Stimulated activated CD8-positive, alpha-beta memory T cell treated with anti-CD3 and anti-CD28 coated beads, Interleukin-7, amount 100 ng/mL, for 48 hours (primary cell): ENCODE data around the gene FOXP4.

Source experiments
- DNase-seq, 2 donors: peaks; one replicate each; pipeline ENCODE4 v3.0.0-alpha.2; 2020; ENCODE audit warnings: low read depth in 1 of 2; ENCODE audit errors: extremely low read depth in 1 of 2

Gene FOXP4

DNA sequence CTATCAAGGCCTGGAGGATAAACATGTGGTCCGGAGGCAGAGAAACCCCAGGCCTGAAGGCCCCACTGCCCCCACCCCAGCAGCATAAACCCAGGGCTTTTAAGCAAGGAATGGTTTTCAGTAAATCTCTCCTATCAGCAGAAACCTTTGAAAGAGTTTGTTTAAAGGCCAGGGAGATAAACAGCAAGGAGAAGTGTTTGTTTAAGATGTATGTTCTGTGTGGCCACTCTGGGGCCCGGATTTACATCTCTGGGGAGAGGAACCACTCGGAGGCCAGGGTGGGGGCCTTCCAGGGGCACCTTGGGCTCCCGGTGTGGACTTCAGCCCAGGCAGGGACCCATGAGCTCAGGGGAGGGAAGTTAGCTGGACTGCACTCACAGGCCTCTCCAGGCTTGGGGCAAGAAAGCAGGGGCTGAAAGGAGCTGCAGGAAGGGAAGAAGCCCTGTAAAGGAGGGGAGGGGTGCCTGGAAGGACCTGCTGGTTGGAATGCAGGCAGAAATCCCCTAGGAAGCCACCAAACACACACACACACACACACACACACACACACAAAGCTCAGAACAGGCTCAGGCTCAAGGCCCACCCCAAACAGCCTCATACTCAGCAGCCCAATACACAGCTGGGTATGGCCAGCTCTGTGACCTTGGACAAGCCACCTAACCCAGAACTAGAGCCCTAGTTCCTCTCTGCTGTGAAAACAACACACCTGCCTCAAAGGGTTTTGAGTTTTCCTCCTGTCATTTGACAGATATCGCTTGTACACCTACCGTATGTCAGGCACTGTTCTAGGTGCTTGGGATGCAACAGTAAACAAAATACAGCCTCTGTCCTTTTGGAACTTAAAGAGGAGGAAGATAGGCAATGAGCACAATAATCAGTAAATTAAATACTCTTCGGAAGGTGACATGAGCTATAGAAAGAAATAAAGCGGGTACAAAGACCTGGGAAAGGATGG lies 26.2 kb upstream of the FOXP4 start:
- DNase-seq, result no peak

DNA sequence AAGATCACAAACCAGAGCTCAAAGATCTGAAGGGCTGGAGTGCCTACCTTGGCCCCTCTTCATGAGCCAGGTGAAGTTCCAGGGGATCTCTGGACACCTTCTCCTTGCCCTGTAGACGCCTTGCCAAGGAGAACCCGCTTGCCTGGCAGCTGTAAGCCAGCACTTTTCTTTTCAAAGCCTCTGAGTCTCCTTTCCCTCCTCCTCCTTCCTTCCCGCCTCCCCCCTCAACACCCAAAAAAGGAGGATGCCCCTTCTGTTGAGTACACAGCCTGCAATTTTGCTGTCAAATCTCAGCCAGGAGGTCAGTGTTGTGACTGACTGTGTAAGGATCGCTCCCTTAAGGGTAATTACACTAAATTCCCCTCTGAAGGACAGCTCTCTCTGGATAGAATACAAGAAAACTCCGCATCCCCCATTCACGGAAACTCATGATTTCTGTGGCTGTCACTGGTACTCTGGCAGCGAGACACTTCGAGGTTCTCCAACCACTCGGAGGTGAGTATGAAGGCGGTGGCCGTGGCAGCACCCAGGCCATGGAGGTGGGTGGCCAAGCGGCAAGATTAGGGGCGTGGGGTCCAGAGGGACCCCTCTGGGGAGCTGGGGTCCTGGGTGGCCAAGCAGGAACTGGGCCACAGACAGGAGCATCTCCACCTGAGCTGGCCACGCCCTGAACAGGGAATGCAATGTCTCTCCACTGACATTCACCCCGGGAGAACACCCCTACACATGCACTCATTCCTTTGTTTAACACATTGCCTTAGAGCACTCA lies 23.2 kb upstream of the FOXP4 start:
- no peak for DNase-seq

DNA sequence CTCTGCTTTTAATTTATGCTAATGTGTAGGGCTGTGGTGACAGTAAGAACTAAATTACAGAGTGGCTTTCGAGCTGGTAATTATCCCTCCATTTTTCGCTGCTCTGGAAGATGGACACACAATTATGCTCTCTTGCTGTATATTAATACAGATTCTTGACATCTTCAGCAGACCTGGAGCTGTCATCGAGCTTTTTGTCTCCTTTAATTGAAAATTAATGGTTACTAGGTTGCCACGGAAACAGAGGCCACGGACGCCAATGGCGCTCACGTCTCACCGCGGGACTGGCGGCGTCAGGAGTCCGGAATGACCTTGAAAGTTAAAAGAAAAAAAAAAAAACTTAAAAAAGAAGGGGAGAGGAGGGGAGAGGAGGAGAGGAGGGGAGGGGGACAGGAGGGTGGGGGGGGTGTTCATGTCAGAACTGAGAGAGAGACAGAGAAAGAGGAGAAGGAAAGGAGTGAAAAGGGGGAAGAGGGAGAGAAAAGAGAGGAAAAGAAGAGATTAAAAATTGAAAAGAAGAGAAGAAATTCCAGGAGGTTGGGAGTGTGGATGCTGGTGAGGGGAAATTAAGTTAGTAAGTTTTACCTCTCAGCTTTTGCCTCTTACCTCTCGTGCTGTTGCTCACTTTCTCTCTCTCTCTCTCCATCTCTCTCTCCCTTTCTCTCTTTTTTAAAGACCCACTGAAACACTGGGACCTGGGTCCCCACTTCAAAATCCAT lies 22.1 kb upstream of the FOXP4 start:
- DNase-seq, result no peak

DNA sequence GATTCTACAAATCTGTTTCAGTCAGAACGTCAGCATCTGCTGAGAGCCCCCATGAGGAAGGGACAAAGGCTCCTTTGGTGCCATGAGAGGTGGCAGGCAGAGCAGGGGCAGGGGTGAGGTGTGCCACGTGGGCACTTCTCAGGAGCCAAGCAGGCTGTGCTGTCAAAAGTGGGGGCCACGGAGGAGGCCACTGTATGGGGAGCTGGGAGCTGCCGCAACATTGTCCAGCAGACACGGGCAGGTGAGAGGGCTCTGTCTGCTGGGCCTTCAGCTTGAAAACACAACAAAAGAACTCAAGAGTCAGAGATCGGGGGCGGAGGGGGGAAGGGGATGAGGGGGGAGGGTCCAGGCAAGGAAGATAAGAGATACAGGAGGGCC lies 21.6 kb upstream of the FOXP4 start:
- no peak for DNase-seq

DNA sequence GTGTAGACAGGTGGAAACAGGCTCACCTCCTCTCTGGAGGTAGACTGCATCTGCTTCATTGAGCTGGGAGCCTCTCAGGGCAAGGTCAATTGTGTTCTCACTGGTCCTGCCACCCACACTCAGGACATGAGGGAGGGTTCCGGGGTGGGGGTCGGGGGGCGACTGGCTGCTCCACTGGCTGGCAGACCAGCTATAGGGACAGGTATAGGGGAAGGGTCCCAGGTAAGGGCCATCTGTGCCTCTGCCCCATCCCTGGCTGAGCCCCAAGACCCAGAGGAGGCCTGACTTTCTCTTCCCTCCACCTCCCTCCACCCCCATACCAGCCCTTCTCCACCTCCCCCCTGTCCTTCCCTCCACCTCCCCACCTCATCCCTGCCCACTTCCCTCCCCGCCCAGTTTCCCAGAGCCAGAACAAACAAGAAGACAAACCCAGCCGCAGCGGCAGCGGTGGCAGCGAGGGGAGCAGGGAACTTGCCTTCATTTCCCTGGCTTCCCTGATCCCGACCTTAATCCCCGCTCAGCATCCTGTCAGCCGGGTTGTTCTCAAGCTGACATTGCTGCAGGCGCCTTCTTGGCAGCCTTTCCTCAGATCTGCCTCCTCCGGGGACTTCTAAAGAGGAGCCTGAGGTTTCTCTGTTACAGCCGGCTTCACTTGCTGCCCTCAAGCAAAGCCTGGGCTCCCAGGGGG lies 18.3 kb upstream of the FOXP4 start:
- no peak for DNase-seq

DNA sequence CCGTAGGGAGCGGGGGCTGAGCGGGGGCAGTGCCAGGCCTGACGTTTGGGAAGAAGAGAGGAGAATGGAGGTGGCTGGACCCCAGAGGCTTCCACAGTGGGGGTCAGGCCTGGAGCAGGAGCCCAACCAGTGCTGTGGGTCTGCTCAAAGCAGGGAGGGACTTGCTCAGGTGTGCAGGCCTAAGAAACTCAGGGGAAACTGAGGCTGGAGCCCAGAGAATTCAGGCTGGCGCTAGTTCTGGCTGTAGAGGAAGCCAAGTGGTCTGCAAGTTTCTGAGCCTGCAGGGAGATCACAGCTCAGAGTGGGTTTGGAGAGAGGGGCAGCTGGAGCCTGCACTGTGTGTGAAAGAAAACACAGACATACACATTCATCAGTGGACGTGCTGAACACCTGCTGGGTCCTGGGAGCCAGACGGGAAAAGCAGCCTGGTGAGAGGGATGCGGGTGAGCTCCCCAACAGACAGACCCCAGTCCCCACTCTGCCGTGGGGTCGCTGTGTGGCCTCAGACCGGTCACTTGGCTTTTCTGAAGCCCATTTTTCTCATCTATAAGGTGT lies 17.7 kb upstream of the FOXP4 start:
- DNase-seq, result no peak

DNA sequence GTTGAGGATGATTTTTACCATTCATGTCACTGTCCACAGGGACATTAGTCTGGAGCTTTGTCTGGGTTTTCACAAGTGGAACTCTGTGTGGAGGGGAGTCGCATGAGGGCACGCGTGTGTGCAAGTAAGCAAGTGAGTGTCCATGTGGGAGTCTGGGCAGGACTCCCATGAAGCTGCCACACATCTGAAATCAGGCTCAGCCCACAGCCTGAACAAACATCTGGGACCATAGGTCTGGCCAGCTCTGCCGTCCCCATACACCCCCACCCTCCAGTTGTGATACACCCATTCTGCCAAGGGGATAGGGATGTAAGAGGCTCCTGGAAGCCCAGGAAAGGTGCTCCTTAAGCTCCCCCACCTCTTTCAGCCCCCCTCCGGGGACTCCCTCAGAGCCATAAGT lies 17.1 kb upstream of the FOXP4 start:
- no peak for DNase-seq

DNA sequence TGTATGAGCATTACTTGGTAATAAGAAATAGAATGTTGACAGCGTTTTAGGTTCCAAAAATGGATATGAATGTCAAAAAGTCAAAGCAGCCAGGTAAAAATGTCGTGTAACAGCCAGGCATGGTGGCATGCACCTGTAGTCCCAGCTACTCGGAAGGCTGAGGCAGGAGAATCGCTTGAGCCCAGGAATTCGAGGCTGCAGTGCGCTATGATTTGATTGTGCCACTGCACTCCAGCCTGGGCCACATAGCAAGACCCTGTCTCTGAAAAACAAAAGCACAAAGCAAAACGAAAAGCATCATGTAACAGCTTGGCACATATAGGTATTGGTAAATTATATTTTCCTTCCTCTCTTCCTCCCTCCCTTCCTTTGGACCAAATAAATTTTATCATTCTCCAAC lies 16.2 kb upstream of the FOXP4 start:
- no peak for DNase-seq

DNA sequence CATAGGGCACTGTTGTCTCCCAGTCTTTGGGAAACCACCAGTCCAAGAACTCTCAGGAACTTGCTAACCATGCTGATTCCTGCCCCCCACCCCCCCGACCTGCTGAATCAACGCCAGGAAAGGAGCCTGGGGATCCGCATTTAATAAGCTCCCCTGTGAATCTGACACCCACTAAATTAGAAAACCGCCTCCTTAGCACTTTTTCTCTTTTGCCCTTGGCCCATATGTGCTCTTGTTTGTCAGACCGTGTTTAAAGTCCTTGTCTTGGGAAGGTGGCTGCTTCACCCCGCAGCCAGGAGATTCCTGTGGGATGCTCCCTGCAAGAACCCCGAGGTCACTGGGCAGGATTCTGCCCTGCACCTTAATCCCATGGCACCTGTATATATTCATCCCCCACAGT lies 15.7 kb upstream of the FOXP4 start:
- no peak for DNase-seq

DNA sequence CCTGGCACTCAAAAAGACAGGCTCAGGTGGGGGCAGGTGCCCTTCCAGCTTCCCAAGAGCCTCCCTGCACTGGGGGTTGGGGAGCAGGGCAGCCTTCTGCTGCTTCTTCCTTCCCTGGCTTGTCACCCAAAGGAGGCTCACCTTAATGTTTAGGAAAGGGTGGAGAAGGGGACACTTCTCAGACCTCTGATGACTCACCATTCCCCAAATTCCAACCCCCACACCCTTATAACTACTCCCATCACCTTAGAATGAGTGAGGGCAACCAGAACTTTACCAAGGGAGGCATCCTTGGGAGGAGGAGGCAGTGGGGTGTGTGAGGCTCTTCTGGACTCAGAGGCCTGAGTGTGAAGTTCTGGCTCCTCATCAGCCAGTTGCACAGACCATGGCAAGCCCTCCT lies 15.2 kb upstream of the FOXP4 start:
- no peak for DNase-seq

DNA sequence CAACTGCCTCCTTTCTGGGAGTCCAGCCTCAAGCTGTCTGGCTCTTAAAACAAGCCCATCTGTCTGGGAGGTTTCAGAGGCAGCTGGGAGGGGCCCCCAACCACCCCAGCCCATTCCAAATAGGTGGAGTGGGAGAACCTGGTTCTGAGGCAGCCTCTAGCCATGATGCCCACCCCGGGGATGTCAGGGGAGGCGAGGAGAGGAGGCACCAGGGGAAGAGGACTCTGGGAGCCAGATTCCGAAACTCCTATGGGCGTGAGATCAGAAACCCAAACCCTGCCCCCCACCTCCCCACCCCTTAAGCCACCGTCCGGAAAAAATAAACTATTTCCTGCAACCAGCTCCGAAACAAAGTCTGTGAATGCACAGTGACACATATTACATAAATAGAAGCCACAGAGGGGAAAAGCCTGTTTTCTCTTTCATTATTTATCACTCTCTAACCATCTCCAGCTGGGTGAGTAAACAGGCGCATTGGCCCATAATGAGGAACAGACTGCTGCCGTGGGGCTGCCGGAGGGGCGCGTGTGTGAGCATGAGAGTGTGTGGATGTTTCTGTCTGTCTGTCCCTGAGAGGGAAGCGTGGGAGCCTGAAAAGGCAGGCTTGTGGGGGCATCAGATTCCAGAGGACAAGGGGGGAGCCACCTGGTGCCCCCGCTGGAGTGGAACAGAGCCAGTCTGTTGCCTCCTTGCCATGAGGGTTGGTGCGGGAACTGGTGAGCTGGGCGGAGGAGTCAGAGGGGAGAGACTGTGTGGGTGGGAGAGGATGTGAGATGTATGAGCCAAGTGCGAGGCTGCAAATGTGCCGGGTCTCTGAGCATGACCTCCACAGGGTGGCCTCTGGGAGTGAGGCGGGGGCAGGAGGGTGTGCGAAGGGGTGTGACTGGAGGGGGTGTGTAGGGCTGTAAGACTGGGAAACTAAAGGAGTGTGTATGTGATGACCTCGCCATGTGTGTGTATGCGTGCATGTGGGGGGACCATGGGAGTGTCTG lies 14.3 kb upstream of the FOXP4 start:
- peak; percentile 60 to 77 for DNase-seq

DNA sequence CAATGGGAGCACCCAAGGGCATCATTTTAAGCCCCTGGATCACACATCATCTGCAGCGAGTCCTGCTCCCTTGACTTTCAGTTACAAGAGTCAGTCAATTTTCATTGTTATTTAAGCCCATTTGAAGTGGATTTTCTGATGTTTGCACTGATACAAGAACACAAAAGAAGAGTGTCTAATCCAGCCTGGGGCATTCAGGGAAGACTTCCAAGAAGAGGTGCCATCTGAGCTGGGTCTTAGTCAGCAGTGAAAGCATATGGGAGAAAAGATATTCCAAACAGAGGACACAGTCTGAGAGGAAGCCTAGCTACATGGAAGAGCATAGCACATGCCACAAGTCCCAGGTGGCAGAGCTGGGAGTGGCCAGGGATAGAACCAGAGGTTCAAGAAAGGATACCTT lies 10.4 kb upstream of the FOXP4 start:
- DNase-seq, result no peak

DNA sequence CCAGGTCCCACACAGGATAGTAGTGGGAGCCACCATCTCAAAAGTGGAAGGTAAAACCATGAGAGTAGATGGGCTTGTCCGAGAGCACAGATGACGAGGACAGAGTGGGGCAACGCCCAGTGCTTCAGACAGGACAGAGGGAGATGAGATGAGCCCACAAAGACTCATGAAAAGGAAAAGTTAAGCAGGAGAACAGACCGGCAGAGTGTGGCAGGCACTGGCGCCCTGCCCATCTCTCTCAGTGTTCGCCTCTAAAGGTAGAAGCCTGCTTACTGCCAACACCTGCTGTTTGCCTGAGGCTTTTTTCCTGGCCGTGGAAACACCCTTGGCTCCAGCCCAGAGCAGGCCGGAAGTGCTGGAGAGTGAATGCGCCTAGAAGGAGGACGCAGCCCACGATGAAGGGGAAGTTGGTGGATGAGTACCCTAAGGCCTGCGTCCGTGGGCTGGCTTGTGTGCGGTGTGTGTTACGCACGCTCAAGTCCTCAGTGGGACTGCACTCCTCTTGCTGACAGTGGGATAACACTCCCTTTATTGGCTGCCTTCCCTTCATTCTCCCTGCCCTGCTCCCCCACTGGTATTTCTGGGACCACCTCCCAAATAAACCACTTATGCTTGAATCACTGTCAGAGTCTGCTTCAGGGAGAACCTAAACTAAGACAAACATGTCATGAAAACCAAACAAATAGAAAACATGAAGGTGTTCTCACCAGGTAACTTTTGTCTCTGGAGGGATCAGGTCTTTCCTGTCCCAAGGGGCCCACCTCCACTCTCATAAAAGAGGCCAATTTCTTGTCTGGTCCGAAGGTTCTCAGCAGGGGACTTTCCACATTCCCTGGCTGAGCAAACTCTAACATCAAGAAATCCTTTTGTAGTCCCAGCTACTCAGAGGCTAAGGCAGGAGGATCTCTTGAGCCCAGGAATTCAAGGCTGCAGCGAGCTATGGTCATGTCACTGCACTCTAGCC lies 9.1 kb upstream of the FOXP4 start:
- DNase-seq, result no peak

DNA sequence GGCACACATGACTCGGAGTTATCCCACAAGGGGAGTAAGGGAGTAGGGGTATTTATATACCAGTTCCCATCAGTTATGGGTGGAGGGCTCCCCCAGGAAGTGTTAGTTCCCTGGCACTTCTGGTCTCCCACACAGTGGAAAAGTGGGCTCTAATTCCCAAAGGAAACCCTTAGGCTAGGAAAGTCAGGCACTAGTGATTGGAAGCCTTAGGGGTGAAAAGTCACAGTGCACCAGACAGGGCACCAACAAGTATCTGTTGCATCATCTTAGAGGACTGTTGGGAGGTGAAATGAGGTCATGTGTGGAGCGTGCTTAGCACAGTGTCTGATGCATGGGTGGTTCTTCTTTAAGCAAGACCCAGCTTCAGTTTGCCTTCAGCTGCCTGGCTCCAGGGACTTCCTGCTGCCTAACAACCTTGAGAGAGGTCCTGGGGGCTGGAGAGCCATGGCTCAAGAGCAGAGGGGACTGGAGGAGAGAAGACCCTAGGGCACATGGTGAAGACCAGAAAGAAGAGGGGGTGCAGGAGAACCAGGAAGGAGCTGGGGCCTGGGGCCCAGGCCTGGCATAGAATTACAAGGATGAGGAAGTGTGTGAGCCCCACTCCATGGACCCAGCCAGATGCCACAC lies 7.5 kb upstream of the FOXP4 start:
- no peak for DNase-seq

DNA sequence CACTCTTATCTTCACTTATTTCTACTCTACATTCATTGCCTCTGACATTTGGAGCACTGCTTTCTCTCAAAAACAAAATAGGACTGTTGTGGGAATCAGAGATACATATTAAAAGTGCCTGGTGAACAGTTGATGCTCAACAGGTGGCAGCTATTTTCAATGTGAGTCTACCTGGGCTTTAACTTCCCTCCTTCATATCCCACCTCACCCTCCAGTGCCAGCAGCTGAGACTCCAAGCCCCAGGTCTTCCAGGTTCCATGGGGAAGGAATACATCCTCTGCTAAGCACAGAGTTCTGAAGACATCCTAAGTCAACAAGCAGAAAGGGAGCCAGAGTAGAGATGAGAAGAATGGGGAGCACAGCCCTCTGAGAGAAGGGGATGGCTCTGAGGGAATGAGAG lies 7.0 kb upstream of the FOXP4 start:
- no peak for DNase-seq

DNA sequence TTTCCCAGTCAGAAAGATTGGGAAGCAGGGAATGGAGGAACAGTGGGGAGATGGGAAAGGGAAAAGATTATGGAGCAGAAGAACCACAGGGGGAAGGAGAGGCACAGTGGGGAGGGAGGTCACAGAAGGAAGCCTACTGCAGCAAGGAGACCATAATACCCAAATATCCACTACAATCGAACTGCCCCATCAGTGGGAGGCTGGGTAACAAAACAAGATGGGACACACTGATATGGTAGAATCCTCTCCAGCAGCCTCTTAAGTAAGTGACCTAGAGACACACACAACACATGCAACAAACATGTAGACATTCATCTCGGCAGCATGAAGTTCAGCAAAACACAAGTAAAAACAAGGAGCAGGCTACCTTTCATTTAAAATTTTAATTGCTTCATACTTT lies 4.8 kb upstream of the FOXP4 start:
- no peak for DNase-seq

DNA sequence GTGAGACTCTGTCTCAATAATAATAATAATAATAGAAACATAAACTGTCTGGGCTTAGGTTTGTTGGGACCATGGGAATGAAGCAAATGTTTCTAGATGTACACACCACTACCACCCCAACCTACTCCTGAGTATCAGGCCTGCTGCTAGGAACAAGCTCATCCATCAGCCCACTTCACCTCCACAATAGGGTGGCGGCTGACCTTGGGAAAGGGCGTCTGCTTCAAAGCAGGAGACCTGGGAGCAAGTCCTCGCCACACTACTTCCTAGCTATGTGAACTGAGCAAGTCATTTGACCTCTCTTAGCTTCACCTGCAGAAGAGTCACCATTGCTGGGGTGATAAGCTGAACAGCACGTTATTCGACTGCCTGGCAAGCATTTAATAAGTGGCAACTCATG lies 3.1 kb upstream of the FOXP4 start:
- no peak for DNase-seq

DNA sequence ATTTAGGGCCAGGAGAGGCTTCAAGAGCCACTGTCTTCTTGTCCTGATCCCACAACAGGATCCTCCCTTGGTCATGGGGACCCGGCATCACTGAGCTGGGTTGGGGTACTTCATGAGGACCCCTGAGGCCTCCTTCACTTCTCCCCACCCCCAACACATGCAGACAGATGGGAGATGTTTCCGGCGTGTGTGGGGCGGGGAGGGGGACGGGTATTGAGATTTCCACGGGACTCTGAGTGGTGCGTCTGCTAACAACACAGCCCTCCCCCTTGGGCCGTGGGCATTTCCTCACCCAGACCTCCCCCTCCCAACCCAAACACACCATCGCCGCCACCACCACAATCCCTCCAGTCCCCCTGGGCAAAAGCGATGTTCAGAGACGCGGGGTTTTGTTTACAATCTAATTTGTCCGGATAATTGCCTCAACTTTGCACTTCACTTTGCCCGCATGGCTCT lies 906 bp upstream of the FOXP4 start:
- DNase-seq, result no peak
